ENCODE measurements around the gene NOL12. TPM values are rescaled to one million over a fixed set of nuclear protein-coding genes. Genes with fewer than 3 reads are reported as not detected.

Gene NOL12
- total RNA-seq, 1 experiment from 2014 or later = 30.4 TPM

- WGBS (ENCODE audit: extremely low coverage, insufficient read length, low lambda C conversion rate) = no CpG with 5 or more reads among the region's 9 CpGs
- Mint-ChIP-seq H3K9me3 (no peaks in the 10 kb centered on the region), H3K4me1 (peaks cover 8 to 17% of the 10 kb centered on the region in 2 experiments), H3K27ac (no peak overlapping the region), H3K27me3 (ENCODE audit: low read depth) (peaks cover 71% of the 10 kb centered on the region), H3K4me3 (no peak overlapping the region), H3K36me3 (ENCODE audit: insufficient read depth in 1 of 3, low read depth in 3 of 3) (peaks cover 4 to 31% (median 23%) of the 10 kb centered on the region in 3 experiments; a peak in 6 of 7 replicates)
- Histone ChIP-seq H2BK12ac (ENCODE audit: insufficient read length, low read depth, low read length) (no peak overlapping the region), H3K4ac (ENCODE audit: low read depth, low read length) (no peak overlapping the region), H2BK20ac (ENCODE audit: low read depth, low read length, poor library complexity, severe bottlenecking) (no peak overlapping the region), H3K18ac (ENCODE audit: insufficient read length, low read depth, low read length) (no peak overlapping the region), H3K9ac (ENCODE audit: extremely low read depth, insufficient read length, low read length) (no peak overlapping the region), H2BK120ac (ENCODE audit: low read depth, low read length, poor library complexity, severe bottlenecking) (no peak overlapping the region), H3K4me1 (ENCODE audit: insufficient read depth, low read length) (no peaks in the 10 kb centered on the region), H2BK15ac (ENCODE audit: low read depth, low read length) (no peak overlapping the region), H3K14ac (ENCODE audit: insufficient read depth, low read length) (no peak overlapping the region), H3K27me3 (ENCODE audit: insufficient read depth, low read length) (peaks cover 23% of the 10 kb centered on the region; the same call in 1 of the 2 replicates), H3K23me2 (ENCODE audit: insufficient read length, low read depth, low read length, poor library complexity, severe bottlenecking) (no peaks in the 10 kb centered on the region), H3K23ac (ENCODE audit: insufficient read length, low read depth, low read length) (no peak overlapping the region), H3K79me2 (ENCODE audit: insufficient read depth, low read length) (no peaks in the 10 kb centered on the region), H2BK5ac (ENCODE audit: insufficient read length, low read length) (no peak overlapping the region), H4K8ac (replicated peaks; ENCODE audit: insufficient read length, low read depth, low read length) (no peak overlapping the region), H3K79me1 (ENCODE audit: insufficient read depth, low read depth, low read length, poor library complexity, severe bottlenecking) (no peaks in the 10 kb centered on the region), H3K4me2 (ENCODE audit: insufficient read depth, insufficient read length, low read length) (no peak overlapping the region), H3K27ac (ENCODE audit: insufficient read length, low read depth, low read length) (no peak overlapping the region), H4K5ac (ENCODE audit: insufficient read length, low read depth, low read length) (no peak overlapping the region), H2AFZ (ENCODE audit: low read length) (no peak overlapping the region), H3K9me3 (ENCODE audit: control insufficient read depth, low read depth, low read length) (no peaks in the 10 kb centered on the region), H4K91ac (ENCODE audit: insufficient read length, low read depth, low read length) (no peak overlapping the region), H2AK5ac (ENCODE audit: insufficient read length, low read length) (no peak overlapping the region), H3K56ac (ENCODE audit: insufficient read length, low read depth, low read length) (no peak overlapping the region), H4K20me1 (ENCODE audit: control insufficient read depth, insufficient read depth, insufficient read length) (no peaks in the 10 kb centered on the region), H3T11ph (ENCODE audit: low read length) (no peak overlapping the region)
- no peak for TF ChIP-seq CTCF (conservative IDR thresholded peaks at IDR 0.05)
- DNase-seq = no peak
Measured at GRCh38 chr22:37741312-37741795, 55.2 kb downstream of the NOL12 start.

Measured in H9 (cell line).